OCI-LY7 (cell line): ENCODE measurements around the gene DOC2A. TPM values are rescaled to one million over a fixed set of nuclear protein-coding genes. Genes with fewer than 3 reads are reported as not detected.

ENCODE experiments used
- BruUV-seq: library from RNA; stranded (reverse); fragments of 400-500 nt; replicated peaks from 2 replicates; lab custom pipeline; 2021; lab: Mats Ljungman, UMichigan
- CTCF ChIA-PET: fragments of 300-600 bp; sonication (Branson Sonifier 250); formaldehyde crosslinking; loops from one replicate; lab custom pipeline; 2022; ENCODE audit warnings: antibody characterized with exemption; ENCODE audit not compliant: unreplicated experiment; lab: Charles Lee
- POLR2A ChIA-PET: fragments of 300-600 bp; sonication (Branson Sonifier 250); formaldehyde crosslinking; loops from one replicate; lab custom pipeline; 2022; ENCODE audit warnings: antibody characterized with exemption; lab: Charles Lee
- DNase-seq: peaks from one replicate; pipeline ENCODE4 v3.0.0-alpha.2; 2015; ENCODE audit warnings: low spot score
- H2AFZ ChIP-seq: fragments of 200-600 bp; sonication (generic), shearing (Covaris generic); 2 replicates; pipeline ENCODE4 v1.6.1; 2014; ENCODE audit warnings: mild to moderate bottlenecking, antibody characterized with exemption, low read length, moderate library complexity
- H3K27ac ChIP-seq: fragments of 200-600 bp; sonication (generic); 2 replicates; pipeline ENCODE4 v1.5.1; 2014; ENCODE audit warnings: mixed run types, low read depth, mild to moderate bottlenecking, moderate library complexity, low read length, inconsistent platforms; ENCODE audit not compliant: poor library complexity, severe bottlenecking
- H3K36me3 ChIP-seq: fragments of 200-600 bp; sonication (generic); 2 replicates; pipeline ENCODE4 v1.6.1; 2014; ENCODE audit warnings: mild to moderate bottlenecking, antibody characterized with exemption, low read length, moderate library complexity, mixed read lengths; ENCODE audit not compliant: insufficient read depth
- H3K4me1 ChIP-seq: fragments of 200-600 bp; sonication (generic); 2 replicates; pipeline ENCODE4 v1.5.1; 2014; ENCODE audit warnings: mild to moderate bottlenecking, low read length; ENCODE audit not compliant: insufficient read depth, poor library complexity, severe bottlenecking
- H3K4me2 ChIP-seq: fragments of 200-600 bp; sonication (generic); 2 replicates; pipeline ENCODE4 v1.6.1; 2014; ENCODE audit warnings: mild to moderate bottlenecking, low read length
- H3K4me3 ChIP-seq: fragments of 200-600 bp; sonication (generic); 2 replicates; pipeline ENCODE4 v1.5.1; 2014; ENCODE audit warnings: mild to moderate bottlenecking, low read depth, low read length; ENCODE audit not compliant: poor library complexity, severe bottlenecking
- H3K79me2 ChIP-seq: fragments of 200-600 bp; sonication (generic); 2 replicates; pipeline ENCODE4 v1.6.1; 2016; ENCODE audit warnings: low read depth, mild to moderate bottlenecking, low read length, moderate library complexity, mixed read lengths; ENCODE audit not compliant: insufficient read depth
- H3K9me2 ChIP-seq: fragments of 200-600 bp; sonication (generic); 2 replicates; pipeline ENCODE4 v1.6.1; 2016; ENCODE audit warnings: mild to moderate bottlenecking, low read length, mixed read lengths; ENCODE audit not compliant: insufficient read depth
- H3K9me3 ChIP-seq: fragments of 200-600 bp; sonication (generic); 2 replicates; pipeline ENCODE4 v1.6.1; 2014; ENCODE audit warnings: mild to moderate bottlenecking, mixed run types, low read length, mixed read lengths
- H4K20me1 ChIP-seq: fragments of 200-600 bp; sonication (generic); 2 replicates; pipeline ENCODE4 v1.6.1; 2014; ENCODE audit warnings: mild to moderate bottlenecking, antibody characterized with exemption, low read length, moderate library complexity, mixed read lengths; ENCODE audit not compliant: insufficient read depth
- CTCF ChIP-seq: fragments of 200-600 bp; sonication (generic); conservative IDR thresholded peaks from 2 replicates; pipeline ENCODE4 v1.5.1; 2014; ENCODE audit warnings: mild to moderate bottlenecking, antibody characterized with exemption, low read length, moderate library complexity, mixed read lengths
- EZH2phosphoT487 ChIP-seq: fragments of 200-600 bp; sonication (generic); IDR thresholded peaks from 2 replicates; pipeline ENCODE4 v1.6.1; 2018; ENCODE audit warnings: low read depth, borderline replicate concordance, mild to moderate bottlenecking, mixed run types, antibody characterized with exemption, low read length, moderate library complexity, mixed read lengths
- intact Hi-C: fragments of 100-400 bp; cut with micrococcal nuclease; formaldehyde crosslinking; loops from one replicate; pipeline ENCODE4 v1.10.0; 2022; ENCODE audit not compliant: unreplicated experiment
- total RNA-seq, 2 experiments: library from RNA; depleted of rRNA in 1 of 2; stranded (reverse); fragments of >200 nt in 1 of 2; shearing (Covaris generic) in 1 of 2; gene quantifications; 2 replicates each; pipeline ENCODE4 v1.2.3, GENCODE V29; 2014 to 2022

Gene DOC2A
- total RNA-seq, 2 experiments from 2014 or later: 0.91 TPM; not detected in 1

GRCh38 chr16:30011714-30012504 is 1.1 kb upstream of the DOC2A start:
- POLR2A ChIA-PET: interaction anchor here (0.6 to 0.7 kb wide), 2 partner anchors 320 to 1136 kb away, joined by 3 to 5 read pairs; no protein-coding TSS in a partner anchor
- no peak overlapping the region for H3K4me2 ChIP-seq
- TF ChIP-seq EZH2phosphoT487: no peak
- TF ChIP-seq CTCF: no peak

GRCh38 chr16:30009990-30010843 is 610 bp downstream of the DOC2A start:
- no peaks in the 10 kb centered on the region for H4K20me1 ChIP-seq
- CTCF ChIA-PET: no interaction called here
- POLR2A ChIA-PET: interaction anchor here (0.6 kb wide), 1 partner anchor 886 kb away, joined by 7 read pairs; no protein-coding TSS in a partner anchor
- no TSS peak for BruUV-seq
- H3K4me3 ChIP-seq: peak overlapping the region; percentile 34
- TF ChIP-seq EZH2phosphoT487: no peak
- no peaks in the 10 kb centered on the region for H3K9me3 ChIP-seq
- no peaks in the 10 kb centered on the region for H3K9me2 ChIP-seq
- H2AFZ ChIP-seq: no peak overlapping the region
- peaks cover 2% of the 10 kb centered on the region for H3K4me1 ChIP-seq
- DNase-seq: no peak
- peak overlapping the region; percentile 52; the same call in 1 of the 2 replicates for H3K4me2 ChIP-seq
- no peaks in the 10 kb centered on the region for H3K79me2 ChIP-seq
- no peak overlapping the region for H3K27ac ChIP-seq
- peaks cover 10% of the 10 kb centered on the region; the same call in 1 of the 2 replicates for H3K36me3 ChIP-seq
- intact Hi-C loops: no loop called here

More at GRCh38 chr16:30011714-30012504, 1.1 kb upstream of the DOC2A start:
- Histone ChIP-seq H3K9me3 (no peaks in the 10 kb centered on the region), H3K9me2 (no peaks in the 10 kb centered on the region), H3K4me3 (no peak overlapping the region), H3K36me3 (no peaks in the 10 kb centered on the region), H3K27ac (no peak overlapping the region), H3K79me2 (no peaks in the 10 kb centered on the region), H3K4me1 (peaks cover 2% of the 10 kb centered on the region), H4K20me1 (no peaks in the 10 kb centered on the region), H2AFZ (no peak overlapping the region)
- intact Hi-C loops: no loop called here
- BruUV-seq: no TSS peak
- CTCF ChIA-PET: interaction anchor here (1.1 kb wide), 1 partner anchor 20 kb away, joined by 15 read pairs; no protein-coding TSS in a partner anchor
- DNase-seq: no peak
